Caco-2 (cell line): ENCODE results near the gene IRAK1. TPM values are rescaled to one million over a fixed set of nuclear protein-coding genes. Genes with fewer than 3 reads are reported as not detected.

Experiments
- BruUV-seq: library from RNA; stranded (reverse); fragments of 400-500 nt; replicated peaks from 2 replicates; lab custom pipeline; 2021; lab: Mats Ljungman, UMichigan
- CTCF ChIA-PET: fragments of 300-600 bp; sonication (Branson Sonifier 250); formaldehyde crosslinking; loops from one replicate; lab custom pipeline; 2022; ENCODE audit warnings: antibody characterized with exemption; lab: Charles Lee
- POLR2A ChIA-PET: fragments of 300-600 bp; sonication (Branson Sonifier 250); formaldehyde crosslinking; loops from one replicate; lab custom pipeline; 2022; ENCODE audit warnings: antibody characterized with exemption; lab: Charles Lee
- DNase-seq, 2 experiments: peaks; one replicate each; pipeline versions ENCODE4 v3.0.0 to v3.0.0-alpha.2; 2020 to 2022
- H3K27me3 ChIP-seq: replicated peaks from 2 replicates; pipeline ENCODE4 v1.6.0; 2011; ENCODE audit warnings: low read length; ENCODE audit not compliant: control insufficient read depth, insufficient read depth
- H3K36me3 ChIP-seq: 2 replicates; pipeline ENCODE4 v1.5.1; 2011; ENCODE audit warnings: low read length; ENCODE audit not compliant: control insufficient read depth, insufficient read depth
- H3K4me1 ChIP-seq: fragments of 250-450 bp; sonication (Bioruptor Pico); 2 replicates; pipeline ENCODE4 v1.5.1; 2020; ENCODE audit warnings: mild to moderate bottlenecking
- H3K4me3 ChIP-seq: 2 replicates; pipeline ENCODE4 v1.5.1; 2011; ENCODE audit warnings: low read depth, mild to moderate bottlenecking, control low read depth, low read length
- H3K9me3 ChIP-seq: fragments of 250-450 bp; sonication (Bioruptor Pico); 2 replicates; pipeline ENCODE4 v1.5.1; 2020; ENCODE audit warnings: mild to moderate bottlenecking, moderate library complexity
- H3K27ac Mint-ChIP-seq: one replicate; pipeline ENCODE4 v1.8.0; 2022; ENCODE audit warnings: mixed read lengths; ENCODE audit not compliant: unreplicated experiment
- H3K27me3 Mint-ChIP-seq: one replicate; pipeline ENCODE4 v1.8.0; 2022; ENCODE audit warnings: mixed read lengths; ENCODE audit not compliant: insufficient read depth, unreplicated experiment
- H3K36me3 Mint-ChIP-seq: one replicate; pipeline ENCODE4 v1.8.0; 2022; ENCODE audit warnings: mild to moderate bottlenecking, mixed read lengths; ENCODE audit not compliant: insufficient read depth, unreplicated experiment
- H3K4me1 Mint-ChIP-seq: one replicate; pipeline ENCODE4 v1.8.0; 2022; ENCODE audit warnings: low read depth, mixed read lengths; ENCODE audit not compliant: unreplicated experiment
- H3K4me3 Mint-ChIP-seq: one replicate; pipeline ENCODE4 v1.8.0; 2022; ENCODE audit warnings: mild to moderate bottlenecking, moderate library complexity, mixed read lengths; ENCODE audit not compliant: unreplicated experiment
- H3K9me3 Mint-ChIP-seq: one replicate; pipeline ENCODE4 v1.8.0; 2022; ENCODE audit warnings: mixed read lengths; ENCODE audit not compliant: unreplicated experiment
- intact Hi-C: fragments of 100-400 bp; cut with micrococcal nuclease; formaldehyde crosslinking; loops from one replicate; pipeline ENCODE4 v1.10.0; 2022; ENCODE audit not compliant: unreplicated experiment
- total RNA-seq: library from RNA; stranded (reverse); gene quantifications from 2 replicates; pipeline ENCODE4 v1.2.3, GENCODE V29; 2022
- TF ChIP-seq, protein P1 (sequence below), 2 experiments: fragments of 200-600 bp in 1 of 2; IDR thresholded peaks; 1 replicate in 1 of 2; 2 replicates in 1 of 2; pipeline versions ENCODE4 v1.5.1 to v1.8.0; 2011 to 2022; ENCODE audit warnings: antibody characterized with exemption in 1 of 2, control low read depth in 1 of 2, inconsistent platforms in 1 of 2, low read depth in 1 of 2, low read length in 1 of 2, mild to moderate bottlenecking in 1 of 2, moderate library complexity in 1 of 2; ENCODE audit not compliant: insufficient read depth in 1 of 2, severe bottlenecking in 1 of 2, unreplicated experiment in 1 of 2

The IRAK1 gene
- total RNA-seq, 1 experiment from 2014 or later: 119 TPM

DNA sequence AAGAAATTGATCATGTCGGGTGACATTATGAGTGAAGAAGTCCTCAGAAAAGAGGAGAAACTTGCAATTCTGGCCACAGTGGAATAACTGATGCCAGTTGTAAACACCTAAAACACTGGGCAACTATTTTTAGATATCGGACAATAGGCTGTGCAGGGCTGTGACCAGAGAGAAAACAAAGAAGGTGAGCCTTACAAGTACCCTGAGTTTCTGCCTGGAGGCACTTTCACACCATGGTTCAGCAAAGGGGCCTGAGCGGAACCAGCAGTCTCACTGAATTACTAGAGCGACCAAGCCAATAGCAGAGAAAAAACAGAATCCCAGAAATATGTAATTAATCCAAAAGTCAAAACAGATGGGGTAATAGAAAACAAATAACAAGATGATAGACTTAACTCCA lies 11.2 kb downstream of the IRAK1 start:
- Mint-ChIP-seq H3K9me3 (no peaks in the 10 kb centered on the region), H3K36me3 (peaks cover 28% of the 10 kb centered on the region), H3K27me3 (no peaks in the 10 kb centered on the region), H3K4me3 (no peak overlapping the region), H3K4me1 (peaks cover 6% of the 10 kb centered on the region), H3K27ac (no peak overlapping the region)
- TF ChIP-seq, protein P1, sequence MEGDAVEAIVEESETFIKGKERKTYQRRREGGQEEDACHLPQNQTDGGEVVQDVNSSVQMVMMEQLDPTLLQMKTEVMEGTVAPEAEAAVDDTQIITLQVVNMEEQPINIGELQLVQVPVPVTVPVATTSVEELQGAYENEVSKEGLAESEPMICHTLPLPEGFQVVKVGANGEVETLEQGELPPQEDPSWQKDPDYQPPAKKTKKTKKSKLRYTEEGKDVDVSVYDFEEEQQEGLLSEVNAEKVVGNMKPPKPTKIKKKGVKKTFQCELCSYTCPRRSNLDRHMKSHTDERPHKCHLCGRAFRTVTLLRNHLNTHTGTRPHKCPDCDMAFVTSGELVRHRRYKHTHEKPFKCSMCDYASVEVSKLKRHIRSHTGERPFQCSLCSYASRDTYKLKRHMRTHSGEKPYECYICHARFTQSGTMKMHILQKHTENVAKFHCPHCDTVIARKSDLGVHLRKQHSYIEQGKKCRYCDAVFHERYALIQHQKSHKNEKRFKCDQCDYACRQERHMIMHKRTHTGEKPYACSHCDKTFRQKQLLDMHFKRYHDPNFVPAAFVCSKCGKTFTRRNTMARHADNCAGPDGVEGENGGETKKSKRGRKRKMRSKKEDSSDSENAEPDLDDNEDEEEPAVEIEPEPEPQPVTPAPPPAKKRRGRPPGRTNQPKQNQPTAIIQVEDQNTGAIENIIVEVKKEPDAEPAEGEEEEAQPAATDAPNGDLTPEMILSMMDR (IDR thresholded peaks at IDR 0.05; ENCODE audit: insufficient read depth in 1 of 2, low read depth in 1 of 2, low read length in 1 of 2, severe bottlenecking in 1 of 2, unreplicated experiment in 1 of 2): no peak
- no peaks in the 10 kb centered on the region for H3K9me3 ChIP-seq
- no peaks in the 10 kb centered on the region for H3K27me3 ChIP-seq
- ChIA-PET CTCF (no interaction called here), POLR2A (no interaction called here)
- BruUV-seq: no TSS peak
- no peak for DNase-seq
- no peak overlapping the region for H3K4me3 ChIP-seq
- H3K36me3 ChIP-seq: no peaks in the 10 kb centered on the region
- H3K4me1 ChIP-seq: no peaks in the 10 kb centered on the region
- intact Hi-C loops: no loop called here

DNA sequence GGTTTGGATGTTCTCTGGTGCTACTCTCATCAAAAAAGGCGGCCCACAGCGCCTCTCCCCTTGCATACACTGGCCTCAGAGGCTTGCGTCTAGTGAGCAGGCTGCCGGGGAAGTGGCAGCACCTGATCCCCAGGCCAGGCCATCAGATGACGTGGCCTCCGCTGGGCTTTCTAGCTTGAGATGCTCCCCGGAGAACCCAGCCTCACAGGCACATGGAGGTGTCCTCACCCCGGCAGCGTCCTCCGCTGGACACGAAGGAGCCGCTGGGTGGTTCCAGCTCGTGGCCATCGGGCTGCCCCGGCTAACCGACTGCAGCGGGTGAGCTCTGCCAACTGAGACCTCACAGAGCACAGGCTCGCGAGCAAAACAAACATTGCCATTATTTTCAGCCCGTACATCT lies 12.8 kb downstream of the IRAK1 start:
- Histone ChIP-seq H3K9me3 (no peaks in the 10 kb centered on the region), H3K27me3 (no peaks in the 10 kb centered on the region), H3K36me3 (no peaks in the 10 kb centered on the region), H3K4me3 (no peak overlapping the region), H3K4me1 (no peaks in the 10 kb centered on the region)
- Mint-ChIP-seq H3K36me3 (peaks cover 22% of the 10 kb centered on the region), H3K27ac (no peak overlapping the region), H3K4me1 (peaks cover 6% of the 10 kb centered on the region), H3K9me3 (no peaks in the 10 kb centered on the region), H3K4me3 (no peak overlapping the region), H3K27me3 (no peaks in the 10 kb centered on the region)
- intact Hi-C loops: no loop called here
- no peak for DNase-seq
- no TSS peak for BruUV-seq
- CTCF ChIA-PET: no interaction called here
- TF ChIP-seq, protein P1 (IDR thresholded peaks at IDR 0.05; ENCODE audit: insufficient read depth in 1 of 2, low read depth in 1 of 2, low read length in 1 of 2, severe bottlenecking in 1 of 2, unreplicated experiment in 1 of 2): no peak
- POLR2A ChIA-PET: no interaction called here

DNA sequence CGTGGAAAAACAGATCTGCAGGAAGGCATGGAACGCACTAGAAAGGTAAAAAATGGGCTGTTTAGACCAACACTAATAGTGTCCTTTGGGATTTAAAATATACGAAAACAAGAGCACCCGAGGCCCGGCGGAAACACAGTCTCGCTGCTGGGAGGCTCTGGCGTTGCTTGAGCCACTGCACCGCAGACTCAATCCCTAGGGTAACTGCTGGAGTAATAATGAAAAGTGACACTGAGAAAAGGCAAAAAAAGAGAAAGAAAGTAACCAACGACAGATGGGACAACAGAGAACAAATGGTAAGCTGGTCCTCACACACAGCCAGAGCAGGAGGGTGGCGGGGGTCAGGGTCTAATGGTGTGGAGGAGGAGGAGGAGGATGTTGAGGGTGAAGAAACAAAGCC lies 15.4 kb downstream of the IRAK1 start:
- ChIA-PET CTCF (no interaction called here), POLR2A (no interaction called here)
- TF ChIP-seq, protein P1 (IDR thresholded peaks at IDR 0.05; ENCODE audit: insufficient read depth in 1 of 2, low read depth in 1 of 2, low read length in 1 of 2, severe bottlenecking in 1 of 2, unreplicated experiment in 1 of 2): no peak
- no peak overlapping the region for H3K4me3 ChIP-seq
- no peaks in the 10 kb centered on the region for H3K27me3 Mint-ChIP-seq
- no peak overlapping the region for H3K4me3 Mint-ChIP-seq
- no TSS peak for BruUV-seq
- H3K9me3 ChIP-seq: no peaks in the 10 kb centered on the region
- peaks cover 15% of the 10 kb centered on the region for H3K36me3 Mint-ChIP-seq
- no peaks in the 10 kb centered on the region for H3K27me3 ChIP-seq
- H3K27ac Mint-ChIP-seq: no peak overlapping the region
- H3K4me1 Mint-ChIP-seq: peaks cover 6% of the 10 kb centered on the region
- intact Hi-C loops: no loop called here
- no peak for DNase-seq
- H3K9me3 Mint-ChIP-seq: no peaks in the 10 kb centered on the region
- no peaks in the 10 kb centered on the region for H3K4me1 ChIP-seq
- no peaks in the 10 kb centered on the region for H3K36me3 ChIP-seq
